GM21529 (cell line): Measurements from ENCODE around the gene PTGFR.

Experiments
- ATAC-seq: cut with Tn5 transposase; IDR thresholded peaks from one replicate; pipeline ENCODE4 v1.9.1; 2021; ENCODE audit not compliant: unreplicated experiment

The PTGFR gene

DNA sequence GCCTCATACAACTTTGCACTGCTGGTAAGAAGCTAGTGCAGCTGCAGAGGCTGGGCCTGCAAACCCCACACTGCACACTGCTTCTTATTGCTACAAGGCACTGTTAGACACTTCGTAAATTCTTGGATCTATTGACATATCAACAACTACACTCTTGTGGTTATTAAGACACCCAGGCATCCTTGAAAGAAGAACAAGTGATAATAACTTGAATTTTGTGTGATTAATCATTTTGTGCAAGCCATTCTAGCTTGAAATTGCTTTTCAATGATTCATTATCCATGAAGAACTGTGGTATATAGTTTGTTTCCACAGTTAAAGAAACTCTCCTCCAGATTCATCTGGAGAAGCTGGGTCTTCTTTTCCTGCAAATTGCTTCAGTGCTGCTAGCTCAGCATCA is 95.8 kb downstream of the PTGFR start:
- no peak for ATAC-seq

DNA sequence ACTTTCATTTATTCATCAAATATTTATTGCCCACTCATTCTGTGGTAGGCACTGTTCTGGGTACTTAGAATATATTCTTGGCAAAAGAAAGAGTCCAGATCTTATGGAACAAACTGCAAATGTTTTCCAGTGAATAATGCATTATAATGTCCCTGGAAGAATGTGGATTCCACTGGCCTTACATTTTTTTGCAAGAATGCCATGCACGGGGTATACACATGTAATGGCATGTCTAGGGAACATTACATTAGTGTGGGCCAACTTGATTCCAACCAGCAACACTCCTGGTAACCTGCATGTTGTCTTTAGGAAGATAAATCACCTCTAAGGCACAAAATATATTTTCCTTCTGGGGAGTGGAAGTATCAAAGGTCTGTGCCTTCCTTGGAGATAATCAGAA is 96.4 kb downstream of the PTGFR start:
- ATAC-seq, result no peak
